SH-SY5Y (cell line): ENCODE data around the gene TM6SF1.

ENCODE experiments used
- GATA2 ChIP-seq: IDR thresholded peaks from 2 replicates; pipeline ENCODE4 v1.6.1; 2011; ENCODE audit warnings: mild to moderate bottlenecking, low read depth, low read length
- GATA3 ChIP-seq: IDR thresholded peaks from 2 replicates; pipeline ENCODE4 v1.6.1; 2011; ENCODE audit warnings: low read depth, mild to moderate bottlenecking, low read length, moderate library complexity

- TF ChIP-seq GATA2 (no peak), GATA3 (no peak)
Observed at GRCh38 chr15:83164771-83165404, 57.4 kb downstream of the TM6SF1 start.
